LNCAP (cell line): ENCODE measurements around the gene RAB4B.

ENCODE experiments used
- TF ChIP-seq, protein P1 (sequence below): fragments of 450-650 bp; IDR thresholded peaks from 2 replicates; pipeline ENCODE4 v1.5.1; 2017; ENCODE audit warnings: mild to moderate bottlenecking

RAB4B gene

DNA sequence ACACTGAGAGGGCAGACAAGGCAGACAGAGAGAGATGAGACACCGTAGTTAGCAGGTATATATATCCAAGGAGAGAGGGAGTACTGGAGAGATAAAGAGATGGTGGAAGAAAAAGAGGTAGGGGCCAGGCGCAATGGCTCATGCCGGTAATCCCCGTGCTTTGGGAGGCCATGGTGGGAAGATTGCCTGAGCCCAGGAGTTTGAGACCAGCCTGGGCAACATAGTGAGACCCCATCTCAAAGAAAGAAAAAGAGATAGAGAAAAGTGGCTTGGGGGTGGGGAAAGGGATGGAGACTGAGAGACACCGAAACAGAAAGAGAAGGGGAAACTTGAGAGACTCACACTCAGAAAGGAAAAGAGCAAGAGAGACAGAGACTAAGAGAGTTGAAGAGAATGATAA lies 2.5 kb downstream of the RAB4B start:
- TF ChIP-seq, protein P1, sequence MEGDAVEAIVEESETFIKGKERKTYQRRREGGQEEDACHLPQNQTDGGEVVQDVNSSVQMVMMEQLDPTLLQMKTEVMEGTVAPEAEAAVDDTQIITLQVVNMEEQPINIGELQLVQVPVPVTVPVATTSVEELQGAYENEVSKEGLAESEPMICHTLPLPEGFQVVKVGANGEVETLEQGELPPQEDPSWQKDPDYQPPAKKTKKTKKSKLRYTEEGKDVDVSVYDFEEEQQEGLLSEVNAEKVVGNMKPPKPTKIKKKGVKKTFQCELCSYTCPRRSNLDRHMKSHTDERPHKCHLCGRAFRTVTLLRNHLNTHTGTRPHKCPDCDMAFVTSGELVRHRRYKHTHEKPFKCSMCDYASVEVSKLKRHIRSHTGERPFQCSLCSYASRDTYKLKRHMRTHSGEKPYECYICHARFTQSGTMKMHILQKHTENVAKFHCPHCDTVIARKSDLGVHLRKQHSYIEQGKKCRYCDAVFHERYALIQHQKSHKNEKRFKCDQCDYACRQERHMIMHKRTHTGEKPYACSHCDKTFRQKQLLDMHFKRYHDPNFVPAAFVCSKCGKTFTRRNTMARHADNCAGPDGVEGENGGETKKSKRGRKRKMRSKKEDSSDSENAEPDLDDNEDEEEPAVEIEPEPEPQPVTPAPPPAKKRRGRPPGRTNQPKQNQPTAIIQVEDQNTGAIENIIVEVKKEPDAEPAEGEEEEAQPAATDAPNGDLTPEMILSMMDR = no peak

DNA sequence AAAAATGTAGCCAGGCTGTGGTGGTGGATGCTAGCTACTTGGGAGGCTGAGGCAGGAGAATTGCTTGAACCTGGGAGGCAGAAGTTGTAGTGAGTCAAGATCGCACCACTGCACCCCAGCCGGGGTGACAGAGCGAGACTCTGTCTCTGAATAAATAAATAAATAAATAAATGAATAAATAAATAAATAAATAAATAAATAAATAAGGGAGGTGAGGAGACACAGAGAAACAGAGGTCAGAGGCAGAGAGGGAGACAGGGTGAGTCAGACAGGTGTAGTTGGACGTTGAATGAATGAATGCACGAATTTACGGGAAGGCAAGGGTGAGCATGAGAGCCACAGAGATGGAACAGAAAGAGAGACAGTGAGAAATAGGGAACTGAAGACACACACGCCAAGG lies 3.1 kb downstream of the RAB4B start:
- TF ChIP-seq, protein P1 = no peak

DNA sequence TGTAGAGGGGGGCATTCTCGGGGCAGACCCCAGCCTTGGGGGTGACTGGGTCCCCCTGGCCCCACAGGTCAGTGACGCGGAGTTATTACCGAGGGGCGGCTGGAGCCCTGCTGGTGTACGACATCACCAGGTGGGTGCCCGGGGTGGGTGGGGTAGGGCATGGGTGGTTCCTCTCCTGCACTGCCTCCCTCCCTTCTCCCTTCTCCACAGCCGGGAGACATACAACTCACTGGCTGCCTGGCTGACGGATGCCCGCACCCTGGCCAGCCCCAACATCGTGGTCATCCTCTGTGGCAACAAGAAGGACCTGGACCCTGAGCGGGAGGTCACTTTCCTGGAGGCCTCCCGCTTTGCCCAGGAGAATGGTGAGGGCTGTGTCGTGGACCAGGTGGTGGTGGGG lies 5.7 kb downstream of the RAB4B start:
- TF ChIP-seq, protein P1 = no peak

DNA sequence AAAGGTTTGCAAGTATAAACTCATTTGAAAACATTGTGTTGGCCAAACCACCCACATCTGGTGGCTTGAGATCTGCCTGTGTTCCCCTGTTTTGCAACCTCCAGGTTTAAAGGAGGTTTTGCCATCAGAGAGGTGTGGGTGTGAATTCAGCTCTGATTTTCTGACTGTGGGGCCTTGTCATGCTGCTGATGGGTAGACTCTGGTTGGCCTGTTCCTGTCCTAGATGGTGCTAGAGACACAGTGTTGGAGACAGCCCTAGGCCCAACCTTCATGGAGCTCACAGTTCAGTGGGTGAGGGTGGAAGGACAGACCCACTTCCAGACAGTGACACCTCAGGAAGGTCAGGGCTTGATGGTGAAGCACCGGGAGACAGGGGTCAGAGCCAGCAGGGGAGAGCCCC lies 7.5 kb downstream of the RAB4B start:
- TF ChIP-seq, protein P1 = no peak

DNA sequence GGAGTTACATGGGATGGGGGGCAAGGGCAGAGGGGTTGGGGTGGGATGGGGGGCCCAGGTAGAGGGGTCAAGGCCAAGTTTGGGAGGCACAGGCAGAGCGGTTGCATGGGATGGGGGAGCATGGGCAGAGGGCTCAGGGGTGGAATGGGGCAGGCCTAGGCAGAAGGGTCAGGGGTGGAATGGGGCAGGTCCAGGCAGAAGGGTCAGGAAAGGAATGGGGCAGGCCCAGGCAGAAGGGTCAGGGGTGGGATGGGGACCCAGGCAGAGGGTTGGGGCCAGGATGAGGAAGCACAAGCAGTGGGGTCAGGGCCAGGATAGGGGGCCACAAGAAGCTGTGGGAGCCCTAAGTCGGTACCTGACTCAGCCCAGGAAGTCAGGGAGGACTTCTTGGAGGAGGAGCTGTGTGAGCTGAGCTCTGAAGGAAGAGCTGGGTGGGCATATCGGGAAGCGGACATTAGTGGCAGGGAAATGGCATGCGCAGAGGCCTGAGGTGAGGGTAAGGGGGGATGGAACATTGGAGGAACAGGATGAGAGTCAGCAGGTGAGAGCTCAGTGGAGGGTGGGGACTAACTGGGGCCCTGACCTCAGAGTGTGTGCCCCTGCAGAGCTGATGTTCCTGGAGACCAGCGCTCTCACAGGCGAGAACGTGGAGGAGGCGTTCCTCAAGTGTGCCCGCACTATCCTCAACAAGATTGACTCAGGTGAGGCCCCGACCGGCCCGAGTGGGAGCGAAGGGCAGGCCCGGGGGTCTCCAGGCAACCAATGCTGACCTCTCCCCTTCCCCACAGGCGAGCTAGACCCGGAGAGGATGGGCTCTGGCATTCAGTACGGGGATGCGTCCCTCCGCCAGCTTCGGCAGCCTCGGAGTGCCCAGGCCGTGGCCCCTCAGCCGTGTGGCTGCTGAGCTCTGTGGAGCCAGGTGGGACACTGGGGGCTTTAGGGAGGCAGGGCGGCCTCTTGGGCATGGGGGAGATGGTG lies 8.3 kb downstream of the RAB4B start:
- TF ChIP-seq, protein P1 = no peak

DNA sequence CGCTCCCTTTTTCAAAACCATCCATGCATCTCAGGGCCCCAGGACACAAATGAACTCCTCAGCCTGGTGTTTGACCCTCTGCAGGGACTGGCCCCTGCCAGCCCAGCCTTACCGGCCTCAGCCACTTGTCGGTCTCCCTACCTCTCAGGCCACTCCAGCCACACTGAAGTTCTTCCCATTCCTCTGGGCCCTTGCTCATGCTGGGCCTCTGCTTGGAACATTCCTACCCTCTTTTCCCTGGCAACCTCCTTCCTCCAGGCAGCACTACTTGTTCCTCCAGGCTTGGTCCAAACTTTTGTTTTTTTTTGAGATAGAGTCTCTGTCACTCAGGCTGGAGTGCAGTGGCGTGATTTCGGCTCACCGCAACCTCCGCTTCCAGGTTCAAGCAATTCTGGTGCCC lies 13.3 kb downstream of the RAB4B start:
- TF ChIP-seq, protein P1 = no peak

DNA sequence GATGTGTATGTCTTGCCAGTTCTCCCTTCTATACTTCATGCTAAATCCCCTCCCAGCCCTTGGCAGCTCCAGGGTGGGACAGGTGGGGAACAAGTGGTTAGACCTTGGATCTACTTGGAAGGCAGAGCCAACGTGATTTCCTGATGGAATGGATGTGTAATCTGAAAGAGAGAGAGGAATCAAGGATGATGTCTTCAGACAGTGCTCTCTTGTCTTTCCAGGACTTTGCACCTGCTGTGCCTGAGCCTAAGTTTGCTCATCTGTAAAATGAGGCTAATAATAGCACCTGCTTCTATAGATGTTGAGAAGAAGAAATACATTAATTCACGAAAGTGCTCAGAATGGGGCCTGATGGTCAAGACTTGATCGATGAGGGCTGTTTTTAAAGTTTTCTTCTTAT lies 13.9 kb downstream of the RAB4B start:
- TF ChIP-seq, protein P1 = no peak
